Keratinocyte (primary cell): ENCODE measurements around the gene BFSP2. TPM values are rescaled to one million over a fixed set of nuclear protein-coding genes. Genes with fewer than 3 reads are reported as not detected.

Experiments
- DNase-seq: peaks from one replicate; pipeline ENCODE4 v3.0.0-alpha.2; 2011; ENCODE audit warnings: low read depth, missing footprints, low spot score
- FAIRE-seq: peaks from 2 replicates; lab custom pipeline; 2011; peaks lifted over from hg19 to GRCh38; lab: Jason Lieb, UNC
- H2AFZ ChIP-seq: 2 replicates; pipeline ENCODE4 v1.6.0; 2012; ENCODE audit warnings: low read length, control low read depth, inconsistent platforms; ENCODE audit not compliant: control insufficient read depth
- H3K27ac ChIP-seq: 2 replicates; pipeline ENCODE4 v1.5.1; 2011; ENCODE audit warnings: low read length; ENCODE audit not compliant: control insufficient read depth, insufficient read depth
- H3K27me3 ChIP-seq: 3 replicates; pipeline ENCODE4 v1.6.0; 2011; ENCODE audit warnings: low read length; ENCODE audit not compliant: control insufficient read depth, insufficient read depth; ENCODE audit errors: extremely low read depth
- H3K36me3 ChIP-seq, 2 experiments: 2 replicates in 1 of 2; 3 replicates in 1 of 2; pipeline ENCODE4 v1.5.1; 2011; ENCODE audit warnings: low read length in 2 of 2, mild to moderate bottlenecking in 1 of 2; ENCODE audit not compliant: control insufficient read depth in 2 of 2, insufficient read depth in 2 of 2; ENCODE audit errors: extremely low read depth in 1 of 2
- H3K4me1 ChIP-seq: 3 replicates; pipeline ENCODE4 v1.5.1; 2011; ENCODE audit warnings: low read length; ENCODE audit not compliant: control insufficient read depth, insufficient read depth; ENCODE audit errors: extremely low read depth
- H3K4me2 ChIP-seq: 3 replicates; pipeline ENCODE4 v1.6.0; 2011; ENCODE audit warnings: low read depth, low read length; ENCODE audit not compliant: control insufficient read depth, insufficient read depth; ENCODE audit errors: extremely low read depth
- H3K4me3 ChIP-seq, 3 experiments: fragments of 200-600 bp in 1 of 3; sonication (generic) in 1 of 3; 2 replicates in 2 of 3; 3 replicates in 1 of 3; pipeline ENCODE4 v1.5.1; 2011 to 2016; ENCODE audit warnings: low read length in 3 of 3, mild to moderate bottlenecking in 3 of 3, control low read depth in 2 of 3, inconsistent platforms in 1 of 3, low read depth in 1 of 3, mixed read lengths in 1 of 3, mixed run types in 1 of 3, moderate library complexity in 1 of 3; ENCODE audit not compliant: control insufficient read depth in 2 of 3, insufficient read depth in 2 of 3; ENCODE audit errors: extremely low read depth in 1 of 3
- H3K79me2 ChIP-seq: 2 replicates; pipeline ENCODE4 v1.6.0; 2012; ENCODE audit warnings: low read length; ENCODE audit not compliant: control insufficient read depth, insufficient read depth
- H3K9ac ChIP-seq: 3 replicates; pipeline ENCODE4 v1.6.0; 2011; ENCODE audit warnings: low read length; ENCODE audit not compliant: control insufficient read depth, insufficient read depth; ENCODE audit errors: extremely low read depth
- H3K9me1 ChIP-seq: 3 replicates; pipeline ENCODE4 v1.6.0; 2011; ENCODE audit warnings: low read length; ENCODE audit not compliant: control insufficient read depth, insufficient read depth; ENCODE audit errors: extremely low read depth
- H3K9me3 ChIP-seq: 2 replicates; pipeline ENCODE4 v1.5.1; 2012; ENCODE audit warnings: low read depth, low read length; ENCODE audit not compliant: control insufficient read depth
- H4K20me1 ChIP-seq: 3 replicates; pipeline ENCODE4 v1.6.0; 2011; ENCODE audit warnings: low read length; ENCODE audit not compliant: control insufficient read depth, insufficient read depth; ENCODE audit errors: extremely low read depth
- EZH2 ChIP-seq: IDR thresholded peaks from one replicate; pipeline ENCODE4 v1.6.1; 2012; ENCODE audit warnings: inconsistent platforms, mild to moderate bottlenecking, low read length, moderate library complexity
- dilution Hi-C: fragments of 300-500 bp; cut with MboI; formaldehyde crosslinking; loops from one replicate; pipeline ENCODE4 v1.7.0; 2020; ENCODE audit warnings: low sequenced_read_pairs; ENCODE audit not compliant: extremely low pct_ligation_motif_present
- polyA plus RNA-seq, 5 experiments: library from polyadenylated mRNA; depleted of rRNA in 3 of 5; stranded (reverse) in 3 of 5; stranded (forward) in 1 of 5; unstranded in 1 of 5; fragments of >200 nt; gene quantifications; 1 replicate in 1 of 5; 2 replicates in 3 of 5; 3 replicates in 1 of 5; pipeline versions ENCODE4 v1.2.1 to v1.2.3, GENCODE V29; 2011 to 2012; ENCODE audit warnings: missing spikeins in 2 of 5, low read depth in 1 of 5, low replicate concordance in 1 of 5
- TF ChIP-seq, protein P1 (sequence below), 3 experiments: IDR thresholded peaks in 1 of 3; conservative IDR thresholded peaks in 1 of 3; optimal IDR thresholded peaks in 1 of 3; 2 replicates in 2 of 3; 3 replicates in 1 of 3; pipeline versions ENCODE3 to v1.5.1; 2011; ENCODE audit warnings: low read length in 3 of 3, mild to moderate bottlenecking in 3 of 3, moderate library complexity in 2 of 3, control low read depth in 1 of 3, inconsistent platforms in 1 of 3; ENCODE audit not compliant: insufficient read depth in 2 of 3; ENCODE audit errors: extremely low read depth in 1 of 3

The BFSP2 gene
- polyA plus RNA-seq, 1 donor (not counting 4 experiments of a cell fraction or from before 2014, with no cell fraction given), result not detected

DNA sequence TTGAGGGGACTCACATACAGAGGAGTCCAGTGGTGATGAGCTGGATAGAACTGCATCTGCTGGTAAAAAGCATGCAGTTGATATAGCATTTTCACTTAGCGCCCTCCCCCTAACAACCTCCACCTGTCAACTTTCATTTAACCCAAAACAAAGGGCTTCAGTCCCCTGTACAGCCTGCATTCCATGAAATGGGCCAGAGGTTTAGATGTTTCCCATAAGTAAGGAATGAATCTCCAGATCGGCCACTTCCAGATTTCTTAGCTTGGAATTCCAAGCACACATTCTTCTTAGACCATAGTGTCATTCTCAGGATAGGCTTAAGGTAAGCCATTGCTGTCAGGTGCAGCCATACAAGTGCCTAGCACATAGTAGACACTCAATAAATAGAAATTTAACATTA lies 32.9 kb upstream of the BFSP2 start:
- no peaks in the 10 kb centered on the region for H3K9me3 ChIP-seq
- no peaks in the 10 kb centered on the region for H3K79me2 ChIP-seq
- DNase-seq (no peak), FAIRE-seq (no peak)
- H4K20me1 ChIP-seq, result no peaks in the 10 kb centered on the region
- dilution Hi-C loops, result no loop called here
- H3K4me1 ChIP-seq, result no peaks in the 10 kb centered on the region
- no peak overlapping the region for H3K9ac ChIP-seq
- peaks cover 8% of the 10 kb centered on the region for H3K27me3 ChIP-seq
- no peaks in the 10 kb centered on the region for H3K36me3 ChIP-seq
- H2AFZ ChIP-seq, result no peak overlapping the region
- TF ChIP-seq, protein P1, sequence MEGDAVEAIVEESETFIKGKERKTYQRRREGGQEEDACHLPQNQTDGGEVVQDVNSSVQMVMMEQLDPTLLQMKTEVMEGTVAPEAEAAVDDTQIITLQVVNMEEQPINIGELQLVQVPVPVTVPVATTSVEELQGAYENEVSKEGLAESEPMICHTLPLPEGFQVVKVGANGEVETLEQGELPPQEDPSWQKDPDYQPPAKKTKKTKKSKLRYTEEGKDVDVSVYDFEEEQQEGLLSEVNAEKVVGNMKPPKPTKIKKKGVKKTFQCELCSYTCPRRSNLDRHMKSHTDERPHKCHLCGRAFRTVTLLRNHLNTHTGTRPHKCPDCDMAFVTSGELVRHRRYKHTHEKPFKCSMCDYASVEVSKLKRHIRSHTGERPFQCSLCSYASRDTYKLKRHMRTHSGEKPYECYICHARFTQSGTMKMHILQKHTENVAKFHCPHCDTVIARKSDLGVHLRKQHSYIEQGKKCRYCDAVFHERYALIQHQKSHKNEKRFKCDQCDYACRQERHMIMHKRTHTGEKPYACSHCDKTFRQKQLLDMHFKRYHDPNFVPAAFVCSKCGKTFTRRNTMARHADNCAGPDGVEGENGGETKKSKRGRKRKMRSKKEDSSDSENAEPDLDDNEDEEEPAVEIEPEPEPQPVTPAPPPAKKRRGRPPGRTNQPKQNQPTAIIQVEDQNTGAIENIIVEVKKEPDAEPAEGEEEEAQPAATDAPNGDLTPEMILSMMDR (optimal IDR thresholded peaks at IDR 0.05 in 1 of 3, IDR thresholded peaks at IDR 0.05 in 1 of 3, conservative IDR thresholded peaks at IDR 0.05 in 1 of 3; ENCODE audit: extremely low read depth in 1 of 3, insufficient read depth in 2 of 3, low read length in 3 of 3), result no peak
- no peak for TF ChIP-seq EZH2
- no peak overlapping the region for H3K4me2 ChIP-seq
- no peaks in the 10 kb centered on the region for H3K9me1 ChIP-seq
- no peak overlapping the region for H3K27ac ChIP-seq
- H3K4me3 ChIP-seq, result no peak overlapping the region

DNA sequence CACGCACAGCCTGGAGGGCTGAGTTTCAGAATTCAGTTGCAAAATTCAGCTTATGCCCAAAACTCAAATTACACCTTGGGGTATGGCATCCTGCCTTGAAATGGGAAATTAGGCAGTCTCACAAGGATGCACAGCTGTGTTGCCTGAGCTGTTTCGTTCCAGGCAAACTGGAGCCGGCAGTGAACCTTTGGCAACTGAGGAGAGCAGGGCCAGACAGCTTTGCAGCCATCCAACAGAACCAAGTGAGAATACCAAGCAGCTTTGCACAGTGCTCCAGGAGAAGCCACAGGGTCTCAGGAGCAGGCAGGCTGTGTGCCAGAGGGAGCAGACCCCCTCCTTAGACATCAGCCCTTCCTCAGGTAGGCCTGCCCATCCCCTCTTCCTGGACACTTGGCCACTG lies 32.5 kb upstream of the BFSP2 start:
- H4K20me1 ChIP-seq, result no peaks in the 10 kb centered on the region
- FAIRE-seq (no peak), DNase-seq (no peak)
- H3K79me2 ChIP-seq, result no peaks in the 10 kb centered on the region
- H3K4me1 ChIP-seq, result no peaks in the 10 kb centered on the region
- H3K27me3 ChIP-seq, result peaks cover 8% of the 10 kb centered on the region
- H3K36me3 ChIP-seq, result no peaks in the 10 kb centered on the region
- no peak overlapping the region for H3K27ac ChIP-seq
- dilution Hi-C loops, result no loop called here
- TF ChIP-seq, protein P1 (optimal IDR thresholded peaks at IDR 0.05 in 1 of 3, IDR thresholded peaks at IDR 0.05 in 1 of 3, conservative IDR thresholded peaks at IDR 0.05 in 1 of 3; ENCODE audit: extremely low read depth in 1 of 3, insufficient read depth in 2 of 3, low read length in 3 of 3), result no peak
- TF ChIP-seq EZH2, result no peak
- no peak overlapping the region for H3K9ac ChIP-seq
- H3K4me2 ChIP-seq, result no peak overlapping the region
- H3K4me3 ChIP-seq, result no peak overlapping the region
- H2AFZ ChIP-seq, result no peak overlapping the region
- H3K9me3 ChIP-seq, result no peaks in the 10 kb centered on the region
- H3K9me1 ChIP-seq, result no peaks in the 10 kb centered on the region
